Measurements from ENCODE around the gene FBXL19. TPM values are rescaled to one million over a fixed set of nuclear protein-coding genes. Genes with fewer than 3 reads are reported as not detected.

FBXL19 gene
- total and polyA plus RNA-seq, 2 of the 13 experiments (the other 11 are each of a cell fraction or from before 2014, with no cell fraction given), result 6.0 to 13.7 TPM

DNA sequence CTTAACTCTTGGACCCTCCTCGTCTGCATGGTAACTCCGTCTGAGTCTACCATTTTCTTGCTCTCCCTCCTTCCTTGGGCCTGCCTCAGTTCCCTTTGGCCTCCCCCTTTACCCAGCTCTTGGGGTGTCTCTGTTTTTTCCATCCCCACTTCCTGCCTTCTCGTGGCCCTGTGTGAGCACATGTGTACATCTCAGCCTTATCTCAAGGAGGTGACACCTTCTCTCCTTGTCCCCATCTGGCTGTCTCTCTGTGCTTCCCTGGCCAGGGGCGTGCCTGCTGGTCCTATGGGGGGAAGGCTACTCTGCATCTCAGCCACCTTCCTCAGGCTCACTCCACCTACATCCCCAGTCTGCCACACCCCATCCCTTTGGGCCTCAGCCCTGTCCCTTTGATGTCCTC, 20.4 kb upstream of the FBXL19 start:
- Histone ChIP-seq H3K9ac (ENCODE audit: insufficient read depth, low read depth, low read length) (no peak overlapping the region), H3K4me1 (ENCODE audit: insufficient read depth, low read length) (peaks cover 68% of the 10 kb centered on the region), H3K4me3 (replicated peaks in 1 of 3; ENCODE audit: insufficient read depth in 1 of 3, low read depth in 2 of 3, low read length in 3 of 3) (no peak overlapping the region), H3K27me3 (ENCODE audit: control insufficient read depth in 1 of 2, insufficient read depth in 2 of 2, low read length in 2 of 2) (no peaks in the 10 kb centered on the region), H3K79me2 (ENCODE audit: insufficient read depth, low read length) (no peaks in the 10 kb centered on the region), H3K4me2 (ENCODE audit: low read depth, low read length) (no peak overlapping the region), H4K20me1 (ENCODE audit: insufficient read depth, low read length) (no peaks in the 10 kb centered on the region), H3K36me3 (replicated peaks in 1 of 2; ENCODE audit: control insufficient read depth in 1 of 2, insufficient read depth in 2 of 2, low read length in 2 of 2) (no peaks in the 10 kb centered on the region), H3K9me3 (ENCODE audit: low read length) (no peaks in the 10 kb centered on the region), H3K27ac (ENCODE audit: extremely low read length, insufficient read depth, low read length) (no peak overlapping the region), H2AFZ (ENCODE audit: low read length) (no peak overlapping the region)
- POLR2A ChIA-PET, result interaction anchor here (0.6 to 3.6 kb wide), 10 partner anchors 11 to 155 kb away, joined by 3 to 29 read pairs (median 6); partner anchors contain the start of gene PHKG2
- in situ Hi-C loops (cut with HindIII; ENCODE audit: extremely low pct_ligation_motif_present, low pct_unique_long_range_greater_than_20kb) (no loop called here), intact Hi-C loops (cut with micrococcal nuclease; ENCODE audit: unreplicated experiment) (loop anchor here (2.0 kb wide), 1 partner anchor 58 kb away; no protein-coding TSS in a partner anchor)
- no peak for FAIRE-seq
- ATAC-seq, result no peak
- no peak for DNase-seq (ENCODE audit: low spot score)
- 84% methylated on average over 4 of the region's 4 CpGs for WGBS (ENCODE audit: low lambda C conversion rate)
- no TSS peak for BruUV-seq (replicated peaks)
- CTCF ChIA-PET (ENCODE audit: low intra/inter-chr PET ratio, low total read pairs), result interaction anchor here (1.0 to 2.1 kb wide), 2 partner anchors 19 to 58 kb away, joined by 3 to 25 read pairs; no protein-coding TSS in a partner anchor
- TF ChIP-seq, protein P1, sequence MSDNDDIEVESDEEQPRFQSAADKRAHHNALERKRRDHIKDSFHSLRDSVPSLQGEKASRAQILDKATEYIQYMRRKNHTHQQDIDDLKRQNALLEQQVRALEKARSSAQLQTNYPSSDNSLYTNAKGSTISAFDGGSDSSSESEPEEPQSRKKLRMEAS (IDR thresholded peaks at IDR 0.05), result no peak
- TF ChIP-seq TSC22D2 (CRISPR knock-in tag; IDR thresholded peaks at IDR 0.05; ENCODE audit: borderline replicate concordance), result no peak
- TF ChIP-seq NRL (CRISPR knock-in tag; IDR thresholded peaks at IDR 0.05; ENCODE audit: borderline replicate concordance), result 0 out of 2 replicates have a peak, but pooled peaks have one; percentile 29
- TF ChIP-seq, protein P2, sequence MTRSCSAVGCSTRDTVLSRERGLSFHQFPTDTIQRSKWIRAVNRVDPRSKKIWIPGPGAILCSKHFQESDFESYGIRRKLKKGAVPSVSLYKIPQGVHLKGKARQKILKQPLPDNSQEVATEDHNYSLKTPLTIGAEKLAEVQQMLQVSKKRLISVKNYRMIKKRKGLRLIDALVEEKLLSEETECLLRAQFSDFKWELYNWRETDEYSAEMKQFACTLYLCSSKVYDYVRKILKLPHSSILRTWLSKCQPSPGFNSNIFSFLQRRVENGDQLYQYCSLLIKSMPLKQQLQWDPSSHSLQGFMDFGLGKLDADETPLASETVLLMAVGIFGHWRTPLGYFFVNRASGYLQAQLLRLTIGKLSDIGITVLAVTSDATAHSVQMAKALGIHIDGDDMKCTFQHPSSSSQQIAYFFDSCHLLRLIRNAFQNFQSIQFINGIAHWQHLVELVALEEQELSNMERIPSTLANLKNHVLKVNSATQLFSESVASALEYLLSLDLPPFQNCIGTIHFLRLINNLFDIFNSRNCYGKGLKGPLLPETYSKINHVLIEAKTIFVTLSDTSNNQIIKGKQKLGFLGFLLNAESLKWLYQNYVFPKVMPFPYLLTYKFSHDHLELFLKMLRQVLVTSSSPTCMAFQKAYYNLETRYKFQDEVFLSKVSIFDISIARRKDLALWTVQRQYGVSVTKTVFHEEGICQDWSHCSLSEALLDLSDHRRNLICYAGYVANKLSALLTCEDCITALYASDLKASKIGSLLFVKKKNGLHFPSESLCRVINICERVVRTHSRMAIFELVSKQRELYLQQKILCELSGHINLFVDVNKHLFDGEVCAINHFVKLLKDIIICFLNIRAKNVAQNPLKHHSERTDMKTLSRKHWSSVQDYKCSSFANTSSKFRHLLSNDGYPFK (CRISPR knock-in tag; IDR thresholded peaks at IDR 0.05; ENCODE audit: borderline replicate concordance), result 0 out of 2 replicates have a peak, but pooled peaks have one; percentile 22
- TF ChIP-seq, protein P3, sequence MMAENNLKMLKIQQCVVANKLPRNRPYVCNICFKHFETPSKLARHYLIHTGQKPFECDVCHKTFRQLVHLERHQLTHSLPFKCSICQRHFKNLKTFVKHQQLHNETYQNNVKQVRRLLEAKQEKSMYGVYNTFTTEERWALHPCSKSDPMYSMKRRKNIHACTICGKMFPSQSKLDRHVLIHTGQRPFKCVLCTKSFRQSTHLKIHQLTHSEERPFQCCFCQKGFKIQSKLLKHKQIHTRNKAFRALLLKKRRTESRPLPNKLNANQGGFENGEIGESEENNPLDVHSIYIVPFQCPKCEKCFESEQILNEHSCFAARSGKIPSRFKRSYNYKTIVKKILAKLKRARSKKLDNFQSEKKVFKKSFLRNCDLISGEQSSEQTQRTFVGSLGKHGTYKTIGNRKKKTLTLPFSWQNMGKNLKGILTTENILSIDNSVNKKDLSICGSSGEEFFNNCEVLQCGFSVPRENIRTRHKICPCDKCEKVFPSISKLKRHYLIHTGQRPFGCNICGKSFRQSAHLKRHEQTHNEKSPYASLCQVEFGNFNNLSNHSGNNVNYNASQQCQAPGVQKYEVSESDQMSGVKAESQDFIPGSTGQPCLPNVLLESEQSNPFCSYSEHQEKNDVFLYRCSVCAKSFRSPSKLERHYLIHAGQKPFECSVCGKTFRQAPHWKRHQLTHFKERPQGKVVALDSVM (CRISPR knock-in tag; IDR thresholded peaks at IDR 0.05), result peak; percentile 3; the same call in 1 of the 2 replicates
- TF ChIP-seq ZNF788 (CRISPR knock-in tag; IDR thresholded peaks at IDR 0.05; ENCODE audit: borderline replicate concordance), result 0 out of 2 replicates have a peak, but pooled peaks have one; percentile 22
- peak; percentile 1; the same call in 1 of the 2 replicates for TF ChIP-seq ZNF614 (CRISPR knock-in tag; IDR thresholded peaks at IDR 0.05; ENCODE audit: borderline replicate concordance)
- no peak for TF ChIP-seq IKZF4 (CRISPR knock-in tag; IDR thresholded peaks at IDR 0.05; ENCODE audit: borderline replicate concordance, low read depth, not compliant biosample characterization)
- TF ChIP-seq PAX8 (CRISPR knock-in tag; IDR thresholded peaks at IDR 0.05; ENCODE audit: borderline replicate concordance), result 0 out of 2 replicates have a peak, but pooled peaks have one; percentile 10
- TF ChIP-seq SALL1 (CRISPR knock-in tag; IDR thresholded peaks at IDR 0.05), result no peak
- TF ChIP-seq, protein P4, sequence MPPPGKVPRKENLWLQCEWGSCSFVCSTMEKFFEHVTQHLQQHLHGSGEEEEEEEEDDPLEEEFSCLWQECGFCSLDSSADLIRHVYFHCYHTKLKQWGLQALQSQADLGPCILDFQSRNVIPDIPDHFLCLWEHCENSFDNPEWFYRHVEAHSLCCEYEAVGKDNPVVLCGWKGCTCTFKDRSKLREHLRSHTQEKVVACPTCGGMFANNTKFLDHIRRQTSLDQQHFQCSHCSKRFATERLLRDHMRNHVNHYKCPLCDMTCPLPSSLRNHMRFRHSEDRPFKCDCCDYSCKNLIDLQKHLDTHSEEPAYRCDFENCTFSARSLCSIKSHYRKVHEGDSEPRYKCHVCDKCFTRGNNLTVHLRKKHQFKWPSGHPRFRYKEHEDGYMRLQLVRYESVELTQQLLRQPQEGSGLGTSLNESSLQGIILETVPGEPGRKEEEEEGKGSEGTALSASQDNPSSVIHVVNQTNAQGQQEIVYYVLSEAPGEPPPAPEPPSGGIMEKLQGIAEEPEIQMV (CRISPR knock-in tag; IDR thresholded peaks at IDR 0.05; ENCODE audit: low read depth), result no peak
- TF ChIP-seq, protein P5, sequence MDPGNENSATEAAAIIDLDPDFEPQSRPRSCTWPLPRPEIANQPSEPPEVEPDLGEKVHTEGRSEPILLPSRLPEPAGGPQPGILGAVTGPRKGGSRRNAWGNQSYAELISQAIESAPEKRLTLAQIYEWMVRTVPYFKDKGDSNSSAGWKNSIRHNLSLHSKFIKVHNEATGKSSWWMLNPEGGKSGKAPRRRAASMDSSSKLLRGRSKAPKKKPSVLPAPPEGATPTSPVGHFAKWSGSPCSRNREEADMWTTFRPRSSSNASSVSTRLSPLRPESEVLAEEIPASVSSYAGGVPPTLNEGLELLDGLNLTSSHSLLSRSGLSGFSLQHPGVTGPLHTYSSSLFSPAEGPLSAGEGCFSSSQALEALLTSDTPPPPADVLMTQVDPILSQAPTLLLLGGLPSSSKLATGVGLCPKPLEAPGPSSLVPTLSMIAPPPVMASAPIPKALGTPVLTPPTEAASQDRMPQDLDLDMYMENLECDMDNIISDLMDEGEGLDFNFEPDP (CRISPR knock-in tag; conservative IDR thresholded peaks at IDR 0.05), result no peak
- TF ChIP-seq MTF2 (CRISPR knock-in tag; IDR thresholded peaks at IDR 0.05; ENCODE audit: borderline replicate concordance), result 0 out of 2 replicates have a peak, but pooled peaks have one; percentile 24
- TF ChIP-seq FOXC1 (CRISPR knock-in tag; IDR thresholded peaks at IDR 0.05; ENCODE audit: borderline replicate concordance), result 0 out of 2 replicates have a peak, but pooled peaks have one; percentile 4

Measured in HepG2 (cell line).